ENCODE data around the gene DIDO1. TPM values are rescaled to one million over a fixed set of nuclear protein-coding genes. Genes with fewer than 3 reads are reported as not detected.

Gene DIDO1
- total RNA-seq, 1 donor from 2014 or later: 32.3 TPM

DNA sequence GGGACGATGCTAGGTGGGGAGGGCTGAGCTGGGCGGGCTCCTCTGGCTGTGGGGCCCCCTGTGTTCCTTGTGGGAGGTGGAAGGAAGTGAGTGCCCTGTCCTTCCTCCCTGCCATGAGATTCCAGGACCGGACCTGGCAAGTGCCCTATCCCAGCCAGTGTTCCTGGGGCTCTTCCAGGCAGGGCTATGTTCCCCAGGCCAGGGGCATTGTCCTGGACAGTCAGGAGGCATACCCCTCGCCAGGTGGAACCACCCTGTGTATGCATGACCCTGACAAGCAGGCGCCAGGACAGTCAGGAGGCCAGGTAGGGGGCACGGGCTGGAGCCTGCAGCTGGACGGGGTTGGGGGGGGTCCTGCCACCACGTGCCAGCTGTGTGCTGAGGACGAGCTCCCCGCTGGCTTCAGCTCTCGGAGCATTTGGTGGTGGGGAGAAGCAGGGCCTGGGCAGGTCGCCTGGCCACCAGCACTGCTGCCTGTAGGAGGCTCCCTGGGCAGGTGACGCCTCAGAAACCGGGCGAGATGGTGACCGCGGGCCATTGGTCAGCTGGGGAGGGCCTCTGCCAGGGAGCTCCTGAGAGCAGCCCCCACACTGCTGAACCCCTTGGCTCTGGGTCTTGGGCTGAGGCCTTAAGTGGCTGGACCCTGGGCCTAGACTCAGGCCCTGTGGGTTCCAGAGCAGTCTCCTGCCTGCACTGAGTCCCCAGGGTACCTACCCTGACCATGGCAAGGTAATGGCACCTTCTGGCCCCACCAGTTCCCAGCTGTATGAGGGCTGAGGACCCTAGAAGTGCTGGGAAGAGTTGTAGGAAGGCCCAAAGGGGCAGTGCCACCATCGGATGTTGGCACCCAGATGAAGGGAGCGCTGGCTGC is 26.9 kb upstream of the DIDO1 start:
- intact Hi-C loops (cut with DNase I): no loop called here
- DNase-seq (peak; percentile 50), ATAC-seq (ENCODE audit: poor library complexity) (peak; percentile 6)

GRCh38 chr20:62952373-62952967 is 26.2 kb upstream of the DIDO1 start, which contains the start of gene SLC17A9:
Gene SLC17A9, plus strand, starts transcription at chr20:62952709. Its CDS starts 122 bp downstream, at chr20:62952831.
- peak; percentile 40 for ATAC-seq (ENCODE audit: poor library complexity)
- peak; percentile 86 for DNase-seq
- intact Hi-C loops (cut with DNase I): no loop called here

DNA sequence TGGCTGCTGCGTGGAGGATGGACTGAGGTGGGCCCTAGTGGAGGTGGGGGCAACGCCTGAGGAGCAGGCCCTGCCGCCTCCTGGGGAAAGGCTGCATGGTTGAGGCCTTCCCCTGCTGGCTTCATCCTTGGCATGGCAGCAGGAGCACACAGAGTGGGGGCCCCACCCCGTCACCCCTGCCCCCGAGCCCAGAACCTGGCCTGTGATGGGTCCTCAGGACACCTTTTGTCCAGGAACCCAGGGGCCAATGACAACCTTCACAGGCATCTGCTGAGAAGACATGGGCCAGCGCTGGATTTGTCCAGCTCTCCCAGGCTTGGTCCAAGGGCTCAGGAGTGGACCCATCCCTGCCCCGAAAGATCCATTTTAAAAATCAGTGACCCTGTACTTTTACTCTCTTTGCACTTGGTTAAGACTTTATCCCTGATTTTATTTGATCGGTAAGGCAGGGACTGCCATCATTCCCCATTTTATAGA is 25.6 kb upstream of the DIDO1 start:
- ATAC-seq (ENCODE audit: poor library complexity) (no peak), DNase-seq (peak; percentile 30)
- intact Hi-C loops (cut with DNase I): no loop called here

GRCh38 chr20:62951143-62951895 is 25.0 kb upstream of the DIDO1 start:
- intact Hi-C loops (cut with DNase I): no loop called here
- ATAC-seq (ENCODE audit: poor library complexity) (no peak), DNase-seq (peak; percentile 17)

- intact Hi-C loops (cut with DNase I): no loop called here
- ATAC-seq (ENCODE audit: poor library complexity): no peak
- peak; percentile 29 for DNase-seq
These were observed 24.4 kb upstream of the DIDO1 start for GRCh38 chr20:62950741-62951140.

- intact Hi-C loops (cut with DNase I): no loop called here
- no peak for ATAC-seq (ENCODE audit: poor library complexity)
- DNase-seq: peak; percentile 18
These were observed 23.7 kb upstream of the DIDO1 start for GRCh38 chr20:62949962-62950361.

DNA sequence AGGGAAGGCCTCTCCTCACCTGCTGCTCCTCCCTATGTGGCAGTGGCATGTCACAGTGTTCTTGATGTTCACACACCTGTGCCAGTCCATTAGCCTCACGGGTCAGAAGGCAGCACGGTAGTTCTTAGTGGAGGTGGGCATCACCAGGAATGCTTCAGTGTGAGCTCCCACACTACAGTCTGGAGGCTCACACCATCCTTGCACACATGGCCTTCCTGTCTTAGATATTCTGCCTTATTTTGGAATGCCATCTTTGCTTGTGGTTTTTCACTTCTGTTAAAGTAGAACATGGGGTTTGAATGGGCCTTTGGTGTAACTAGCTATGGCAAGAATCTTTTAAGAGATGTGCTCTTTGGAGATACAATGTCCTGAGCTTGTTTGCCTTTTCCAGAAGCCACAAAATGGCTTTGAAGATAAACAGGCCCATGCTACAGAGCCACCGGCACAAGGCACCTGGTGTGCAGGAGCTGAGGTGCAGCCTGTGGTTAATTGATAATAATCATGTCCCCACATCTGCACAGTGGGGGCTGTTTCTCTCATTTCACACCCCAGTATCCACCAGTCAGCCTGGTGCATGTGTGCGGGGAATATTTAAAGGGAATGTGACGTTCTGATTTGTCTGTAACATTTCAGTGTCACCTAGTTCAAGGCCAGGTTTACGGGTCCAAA is 23.0 kb upstream of the DIDO1 start:
- peak; percentile 13 for DNase-seq
- ATAC-seq (ENCODE audit: poor library complexity): no peak
- intact Hi-C loops (cut with DNase I): no loop called here

DNA sequence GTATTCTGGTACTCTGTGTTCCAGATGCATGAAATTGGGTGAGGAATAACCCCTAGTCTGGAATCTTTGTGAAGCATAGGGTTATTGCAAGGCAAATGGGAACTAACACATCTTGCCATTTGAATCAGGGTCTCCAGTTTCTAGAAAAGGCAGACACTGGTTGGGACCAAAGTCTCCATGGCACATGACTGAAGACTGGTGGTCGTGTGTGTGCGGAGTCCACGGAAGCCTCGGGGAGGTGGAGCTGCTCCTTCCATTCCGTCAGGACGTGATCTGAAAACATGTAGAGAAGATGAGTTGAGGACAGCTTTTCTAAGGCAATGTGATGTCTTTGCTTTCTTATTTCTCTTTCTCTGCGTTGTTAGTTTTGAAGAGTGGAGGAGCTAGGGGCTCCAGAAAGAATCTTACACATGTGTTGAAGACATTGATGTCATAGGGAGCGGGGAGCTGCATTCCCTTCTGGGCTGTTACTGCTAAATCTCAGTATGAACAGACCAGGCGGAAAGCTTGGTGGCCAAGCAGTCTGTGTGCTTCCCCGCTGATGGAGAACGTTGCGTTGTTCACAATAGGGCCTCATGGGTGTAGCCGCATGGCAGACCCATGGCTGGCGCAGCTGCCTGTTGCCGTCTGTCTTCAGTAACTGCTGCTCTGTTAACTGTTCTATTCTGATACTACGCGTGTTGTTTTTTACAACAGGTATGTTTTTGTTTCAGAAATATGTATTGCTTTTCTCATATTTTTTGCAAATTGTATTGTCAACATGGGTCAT is 21.4 kb upstream of the DIDO1 start:
- intact Hi-C loops (cut with DNase I): no loop called here
- peak; percentile 26 for DNase-seq
- ATAC-seq (ENCODE audit: poor library complexity): no peak

GRCh38 chr20:62946918-62947317 is 20.6 kb upstream of the DIDO1 start:
- DNase-seq: peak; percentile 58
- ATAC-seq (ENCODE audit: poor library complexity): peak; percentile 82
- intact Hi-C loops (cut with DNase I): no loop called here

DNA sequence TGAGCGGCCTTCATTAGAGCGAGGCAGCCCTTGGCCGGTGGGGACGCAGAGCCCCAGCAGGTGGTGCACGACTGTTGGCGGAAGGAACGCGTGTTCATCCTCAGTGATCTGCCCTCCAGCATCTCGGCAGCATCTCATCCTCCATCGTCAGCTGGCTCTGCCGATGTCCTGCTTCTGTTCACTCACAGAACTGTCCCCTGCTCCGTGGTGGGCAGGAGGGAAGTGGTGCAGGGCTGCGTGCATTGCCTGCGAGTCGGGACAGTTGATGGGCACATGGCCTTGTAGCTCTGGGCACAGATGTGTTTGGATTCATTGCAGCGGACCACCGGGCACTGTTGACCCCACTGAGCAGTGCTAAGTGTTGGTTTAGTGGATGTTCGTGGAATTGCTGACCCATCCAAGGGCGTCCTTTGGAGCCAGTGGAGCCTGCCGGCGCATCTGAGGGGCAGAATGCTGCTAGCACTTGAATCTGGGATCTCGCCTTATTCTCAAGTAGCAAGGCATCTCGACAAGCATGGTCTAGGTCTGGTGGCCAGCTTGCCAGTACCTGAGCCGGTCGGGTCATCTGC is 19.6 kb upstream of the DIDO1 start:
- intact Hi-C loops (cut with DNase I): no loop called here
- ATAC-seq (ENCODE audit: poor library complexity) (no peak), DNase-seq (peak; percentile 41)

GRCh38 chr20:62944746-62945145 is 18.4 kb upstream of the DIDO1 start:
- peak; percentile 25 for DNase-seq
- intact Hi-C loops (cut with DNase I): no loop called here
- ATAC-seq (ENCODE audit: poor library complexity): no peak

GRCh38 chr20:62944184-62944583 is 17.9 kb upstream of the DIDO1 start:
- ATAC-seq (ENCODE audit: poor library complexity): no peak
- DNase-seq: no peak
- intact Hi-C loops (cut with DNase I): no loop called here

GRCh38 chr20:62943396-62943795 is 17.1 kb upstream of the DIDO1 start:
- intact Hi-C loops (cut with DNase I): no loop called here
- DNase-seq (peak; percentile 27), ATAC-seq (ENCODE audit: poor library complexity) (no peak)

DNA sequence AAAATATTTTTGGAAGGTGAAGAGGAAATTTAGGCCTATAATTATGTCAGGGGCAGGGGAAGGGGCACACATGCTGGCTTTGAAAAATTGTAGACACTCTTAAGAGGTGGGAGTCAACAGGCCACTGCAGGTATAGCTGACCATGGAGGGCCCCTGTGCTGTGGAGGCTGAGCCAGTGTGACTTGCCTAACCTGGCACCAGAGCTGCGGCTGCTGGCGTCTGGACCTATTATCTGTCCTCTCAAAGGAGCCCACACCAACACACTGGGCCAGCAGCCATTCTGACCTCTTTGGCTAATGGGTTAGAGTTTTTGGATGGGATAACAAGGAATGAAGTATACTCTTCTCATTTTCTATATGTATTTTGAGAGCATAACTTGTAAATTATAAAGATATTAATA is 16.2 kb upstream of the DIDO1 start:
- DNase-seq (peak; percentile 67), ATAC-seq (ENCODE audit: poor library complexity) (no peak)
- intact Hi-C loops (cut with DNase I): no loop called here

- DNase-seq (no peak), ATAC-seq (ENCODE audit: poor library complexity) (no peak)
- intact Hi-C loops (cut with DNase I): no loop called here
These were observed 15.5 kb upstream of the DIDO1 start for GRCh38 chr20:62941792-62942191.

DNA sequence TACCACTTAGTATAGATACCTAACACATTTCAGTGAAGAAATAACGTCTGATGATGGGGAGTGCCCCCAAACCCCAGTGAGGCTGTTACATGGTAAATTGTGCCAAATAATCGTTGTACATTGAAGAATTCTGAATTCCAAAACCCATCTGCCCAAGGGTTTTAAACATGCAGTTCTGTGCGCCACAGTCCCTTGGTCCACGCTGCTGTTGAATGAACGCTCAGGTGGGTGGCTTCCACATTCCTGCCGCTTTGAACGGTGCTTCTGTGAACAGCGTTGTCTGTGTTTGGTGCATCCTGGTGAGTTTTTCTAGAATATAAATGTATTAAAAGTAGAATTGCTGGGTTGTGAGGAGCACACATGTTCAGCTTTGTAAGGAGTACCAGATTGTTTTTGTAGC is 14.6 kb upstream of the DIDO1 start:
- intact Hi-C loops (cut with DNase I): no loop called here
- no peak for ATAC-seq (ENCODE audit: poor library complexity)

DNA sequence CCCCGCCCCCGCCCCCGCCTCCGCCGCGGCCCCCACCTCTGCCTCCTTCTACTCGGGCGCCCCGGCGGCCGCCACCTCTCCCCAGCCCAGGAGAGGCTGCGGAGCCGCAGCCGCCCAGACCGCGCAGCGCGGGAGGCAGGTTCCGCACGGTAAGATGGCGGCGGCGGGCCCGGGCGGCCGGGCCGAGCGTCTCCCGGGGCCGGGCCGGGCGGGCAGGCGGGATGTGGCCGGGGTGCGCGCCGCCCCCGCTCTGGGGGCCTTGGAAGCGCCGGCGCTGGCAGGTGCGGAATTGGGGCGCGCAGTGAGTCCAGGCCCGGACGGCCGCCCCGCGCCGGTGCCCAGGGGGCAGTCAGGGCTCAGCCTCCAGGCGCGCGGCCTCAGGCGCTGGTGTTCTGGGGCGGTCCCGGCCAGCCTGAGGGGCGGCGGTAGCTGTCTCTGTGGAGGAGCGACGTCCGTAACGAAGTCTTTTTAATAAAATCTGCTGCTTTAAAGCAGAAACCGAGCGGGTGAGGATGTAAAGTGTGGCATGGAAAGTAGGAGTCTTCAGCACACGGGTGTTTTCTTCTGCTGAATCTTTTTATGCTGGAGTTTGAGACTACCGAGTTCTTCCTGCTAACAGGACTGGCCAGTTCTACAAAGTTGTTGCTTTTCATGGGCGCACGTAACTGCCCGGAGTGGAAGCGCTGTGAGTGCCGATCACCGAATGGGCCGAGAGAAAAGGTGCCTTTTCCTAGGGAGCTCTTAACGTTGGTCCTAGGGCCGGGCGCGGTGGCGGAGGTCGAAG is 12.0 kb upstream of the DIDO1 start, which contains the start of gene GID8:
Gene GID8, plus strand, starts transcription at position 43 of the 784 bp plus-strand sequence. CDS start 3,356 bp downstream, outside the sequence.
- ATAC-seq (ENCODE audit: poor library complexity) (peak; percentile 35), DNase-seq (peak; percentile 67)
- intact Hi-C loops (cut with DNase I): no loop called here

More for the DNA sequence above, 14.6 kb upstream of the DIDO1 start:
- DNase-seq: no peak

Data from Right ventricle myocardium superior (tissue), 1 donor.